Suprapubic skin (tissue), 4 donors: ENCODE data around the gene SOX5. TPM values are rescaled to one million over a fixed set of nuclear protein-coding genes. Genes with fewer than 3 reads are reported as not detected.

Source experiments
- DNase-seq, 2 donors: peaks; one replicate each; pipeline ENCODE4 v3.0.0-alpha.2; 2019; ENCODE audit warnings: low spot score in 2 of 2
- H3K27ac ChIP-seq: fragments of 200-600 bp; sonication (generic); one replicate; pipeline ENCODE4 v1.5.1; 2019
- H3K27me3 ChIP-seq: fragments of 200-600 bp; sonication (generic); one replicate; pipeline ENCODE4 v1.5.1; 2019
- H3K36me3 ChIP-seq: fragments of 200-600 bp; sonication (generic); one replicate; pipeline ENCODE4 v1.5.1; 2019
- H3K4me1 ChIP-seq: fragments of 200-600 bp; sonication (generic); one replicate; pipeline ENCODE4 v1.5.1; 2019
- H3K4me3 ChIP-seq: fragments of 200-600 bp; sonication (generic); one replicate; pipeline ENCODE4 v1.5.1; 2019; ENCODE audit warnings: mild to moderate bottlenecking
- H3K9me3 ChIP-seq: fragments of 200-600 bp; sonication (generic); one replicate; pipeline ENCODE4 v1.5.1; 2019
- CTCF ChIP-seq, 2 donors: fragments of 200-600 bp in 1 of 2; fragments of 450-650 bp in 1 of 2; sonication (generic) in 1 of 2; IDR thresholded peaks; one replicate each; pipeline ENCODE4 v1.5.1; 2016 to 2019; ENCODE audit warnings: antibody characterized with exemption in 2 of 2, mild to moderate bottlenecking in 1 of 2, moderate library complexity in 1 of 2
- EP300 ChIP-seq: sonication (generic); formaldehyde crosslinking; IDR thresholded peaks from one replicate; pipeline ENCODE4 v1.6.1; 2017; ENCODE audit warnings: antibody characterized with exemption
- POLR2A ChIP-seq, 2 donors: fragments of 450-650 bp; IDR thresholded peaks; one replicate each; pipeline ENCODE4 v1.6.1; 2017; ENCODE audit warnings: antibody characterized with exemption in 2 of 2, mild to moderate bottlenecking in 2 of 2, moderate library complexity in 2 of 2
- POLR2AphosphoS5 ChIP-seq, 3 donors: sonication (generic); formaldehyde crosslinking; IDR thresholded peaks; one replicate each; pipeline ENCODE4 v1.6.1; 2017; ENCODE audit warnings: antibody characterized with exemption in 3 of 3
- WGBS: methylation state at CpG from one replicate; pipeline ENCODE4 v1.1.5; 2018; 5-methylcytosine and 5-hydroxymethylcytosine counted together
- total RNA-seq, 4 donors: library from RNA; depleted of rRNA; stranded (reverse); fragments of >200 nt; gene quantifications; one replicate each; pipeline ENCODE4 v1.1.0, GENCODE V29; 2016

The SOX5 gene
- total RNA-seq, 4 donors from 2014 or later: 19.0 to 110 (median 23.2) TPM

- Histone ChIP-seq H3K4me1 (no peaks in the 10 kb centered on the region), H3K9me3 (no peaks in the 10 kb centered on the region), H3K36me3 (no peaks in the 10 kb centered on the region), H3K4me3 (no peak overlapping the region), H3K27ac (no peak overlapping the region), H3K27me3 (no peaks in the 10 kb centered on the region)
- TF ChIP-seq POLR2A (IDR thresholded peaks at IDR 0.05) (no peak), POLR2AphosphoS5 (IDR thresholded peaks at IDR 0.05) (no peak), EP300 (no peak), CTCF (IDR thresholded peaks at IDR 0.05) (no peak)
- DNase-seq: no peak
Observed at GRCh38 chr12:23548742-23549141, 400.7 kb downstream of the SOX5 start.

- no peak overlapping the region for H3K27ac ChIP-seq
- DNase-seq: no peak
- TF ChIP-seq EP300 (no peak), POLR2A (IDR thresholded peaks at IDR 0.05) (no peak), POLR2AphosphoS5 (IDR thresholded peaks at IDR 0.05) (no peak)
- H3K27me3 ChIP-seq: no peaks in the 10 kb centered on the region
- H3K4me3 ChIP-seq: no peak overlapping the region
- H3K9me3 ChIP-seq: no peaks in the 10 kb centered on the region
- 89% methylated on average over 4 of the region's 4 CpGs for WGBS
- H3K36me3 ChIP-seq: peaks cover under 1% of the 10 kb centered on the region
- H3K4me1 ChIP-seq: no peaks in the 10 kb centered on the region
Observed at GRCh38 chr12:23546756-23547155, 402.7 kb downstream of the SOX5 start.

- no peak for TF ChIP-seq CTCF (IDR thresholded peaks at IDR 0.05)
- no peak for TF ChIP-seq EP300
- TF ChIP-seq POLR2A (IDR thresholded peaks at IDR 0.05): no peak
- no peak for TF ChIP-seq POLR2AphosphoS5 (IDR thresholded peaks at IDR 0.05)
- H3K4me3 ChIP-seq: no peak overlapping the region
Observed at GRCh38 chr12:23543767-23544166, 405.7 kb downstream of the SOX5 start.

GRCh38 chr12:23542187-23542586 is 407.3 kb downstream of the SOX5 start:
- no peak for TF ChIP-seq POLR2A (IDR thresholded peaks at IDR 0.05)
- no peak for TF ChIP-seq POLR2AphosphoS5 (IDR thresholded peaks at IDR 0.05)
- no peak for TF ChIP-seq CTCF (IDR thresholded peaks at IDR 0.05)
- TF ChIP-seq EP300: no peak
- H3K9me3 ChIP-seq: no peaks in the 10 kb centered on the region
- H3K4me3 ChIP-seq: no peak overlapping the region
- no peak overlapping the region for H3K27ac ChIP-seq
- H3K27me3 ChIP-seq: no peaks in the 10 kb centered on the region
- no peaks in the 10 kb centered on the region for H3K4me1 ChIP-seq
- WGBS: 92% methylated on average over 3 of the region's 3 CpGs
- DNase-seq: no peak
- peaks cover 3% of the 10 kb centered on the region for H3K36me3 ChIP-seq

More at GRCh38 chr12:23543767-23544166, 405.7 kb downstream of the SOX5 start:
- Histone ChIP-seq H3K27me3 (no peaks in the 10 kb centered on the region), H3K27ac (no peak overlapping the region), H3K4me1 (no peaks in the 10 kb centered on the region), H3K9me3 (no peaks in the 10 kb centered on the region), H3K36me3 (peaks cover 3% of the 10 kb centered on the region)
- no peak for DNase-seq
- WGBS: 92% methylated on average over 1 of the region's 1 CpG

- H3K4me3 ChIP-seq: no peak overlapping the region
- WGBS: 57% methylated on average over 7 of the region's 7 CpGs
- DNase-seq: no peak
- no peaks in the 10 kb centered on the region for H3K4me1 ChIP-seq
- H3K27ac ChIP-seq: no peak overlapping the region
- TF ChIP-seq POLR2A (IDR thresholded peaks at IDR 0.05) (no peak), EP300 (no peak), POLR2AphosphoS5 (IDR thresholded peaks at IDR 0.05) (no peak), CTCF (IDR thresholded peaks at IDR 0.05) (no peak)
- H3K36me3 ChIP-seq: peaks cover 6% of the 10 kb centered on the region
- H3K27me3 ChIP-seq: no peaks in the 10 kb centered on the region
- H3K9me3 ChIP-seq: no peaks in the 10 kb centered on the region
Observed at GRCh38 chr12:23540572-23540971, 408.9 kb downstream of the SOX5 start.

GRCh38 chr12:23536293-23536692 is 413.2 kb downstream of the SOX5 start:
- H3K36me3 ChIP-seq: peaks cover 2% of the 10 kb centered on the region
- no peak overlapping the region for H3K27ac ChIP-seq
- H3K27me3 ChIP-seq: no peaks in the 10 kb centered on the region
- H3K4me3 ChIP-seq: no peak overlapping the region
- no peak for DNase-seq
- WGBS: 94% methylated on average over 7 of the region's 7 CpGs
- TF ChIP-seq POLR2AphosphoS5 (IDR thresholded peaks at IDR 0.05): no peak
- no peak for TF ChIP-seq POLR2A (IDR thresholded peaks at IDR 0.05)
- no peak for TF ChIP-seq CTCF (IDR thresholded peaks at IDR 0.05)
- no peak for TF ChIP-seq EP300
- H3K9me3 ChIP-seq: no peaks in the 10 kb centered on the region
- H3K4me1 ChIP-seq: no peaks in the 10 kb centered on the region
